22Rv1 (cell line): ENCODE measurements around the gene GTF3C2.

Experiments used
- H3K27ac ChIP-seq: fragments of 450-650 bp; 2 replicates; pipeline ENCODE4 v1.5.1; 2017
- CTCF ChIP-seq: fragments of 450-650 bp; IDR thresholded peaks from 2 replicates; pipeline ENCODE4 v1.5.1; 2017; ENCODE audit warnings: mild to moderate bottlenecking
- ZFX ChIP-seq: fragments of 450-650 bp; IDR thresholded peaks from 2 replicates; pipeline ENCODE4 v1.6.1; 2017; ENCODE audit warnings: antibody characterized with exemption, borderline replicate concordance

Gene GTF3C2

DNA sequence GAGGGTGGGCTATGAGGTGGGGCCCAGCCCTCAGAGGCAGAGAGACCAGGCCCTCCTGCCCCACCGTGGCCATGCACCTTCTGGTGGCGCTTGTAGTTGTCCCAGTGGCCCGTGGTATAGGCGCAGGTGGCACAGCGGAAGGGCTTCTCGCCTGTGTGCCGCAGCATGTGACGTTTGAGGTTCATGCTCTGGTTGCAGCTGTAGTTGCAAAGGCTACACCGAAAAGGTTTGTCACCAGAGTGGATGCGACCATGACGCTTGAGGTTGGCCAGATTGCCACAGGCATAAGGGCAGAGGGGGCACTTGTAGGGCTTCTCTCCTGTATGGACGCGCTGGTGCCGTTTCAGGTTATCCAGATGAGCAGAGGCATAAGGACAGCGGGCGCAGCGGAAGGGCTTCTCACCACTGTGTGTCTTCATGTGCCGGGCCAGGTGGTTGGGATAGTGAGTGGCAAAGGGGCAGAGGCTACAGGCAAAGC, 21.1 kb upstream of the GTF3C2 start:
- no peak for TF ChIP-seq CTCF
- no peak for TF ChIP-seq ZFX
- H3K27ac ChIP-seq, result peak overlapping the region; percentile 92

DNA sequence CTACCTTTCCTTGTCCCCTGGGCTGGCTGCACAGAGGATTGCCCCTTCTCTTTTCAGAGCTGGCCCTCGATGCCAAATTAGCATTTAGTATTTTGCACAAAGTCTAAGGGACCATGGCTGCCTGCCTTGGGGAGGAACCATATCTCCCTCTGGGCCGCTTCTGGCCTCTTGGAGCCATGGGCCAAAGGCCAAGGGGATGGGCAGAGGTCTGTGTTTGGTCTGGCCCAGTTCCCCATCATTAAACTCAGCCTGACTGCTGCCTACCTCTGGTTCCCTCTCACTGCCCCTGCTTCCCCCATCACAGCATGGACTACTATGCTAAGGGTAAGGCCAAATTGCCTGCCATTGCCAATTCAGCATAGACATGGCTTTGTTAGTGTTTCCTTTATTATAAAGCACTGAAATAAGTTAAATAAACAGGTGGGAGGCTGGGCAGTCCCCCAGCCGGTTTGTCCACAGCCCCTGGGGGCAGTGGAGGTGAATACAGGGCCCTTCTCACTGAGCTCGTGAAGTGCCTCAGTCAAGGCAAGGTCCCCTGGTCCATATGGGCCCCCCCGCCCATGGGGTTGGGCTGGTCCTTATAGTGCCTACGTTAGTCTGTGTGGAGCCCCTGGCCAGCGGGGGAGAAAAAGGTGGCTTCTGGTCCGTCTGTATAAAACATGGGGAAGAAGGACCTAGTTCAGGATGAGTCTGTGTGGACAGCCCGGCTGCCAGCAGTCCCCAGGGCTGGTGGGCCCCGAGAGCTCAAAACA, 20.5 kb upstream of the GTF3C2 start:
- TF ChIP-seq CTCF (no peak), ZFX (no peak)
- H3K27ac ChIP-seq, result peak overlapping the region; percentile 92

DNA sequence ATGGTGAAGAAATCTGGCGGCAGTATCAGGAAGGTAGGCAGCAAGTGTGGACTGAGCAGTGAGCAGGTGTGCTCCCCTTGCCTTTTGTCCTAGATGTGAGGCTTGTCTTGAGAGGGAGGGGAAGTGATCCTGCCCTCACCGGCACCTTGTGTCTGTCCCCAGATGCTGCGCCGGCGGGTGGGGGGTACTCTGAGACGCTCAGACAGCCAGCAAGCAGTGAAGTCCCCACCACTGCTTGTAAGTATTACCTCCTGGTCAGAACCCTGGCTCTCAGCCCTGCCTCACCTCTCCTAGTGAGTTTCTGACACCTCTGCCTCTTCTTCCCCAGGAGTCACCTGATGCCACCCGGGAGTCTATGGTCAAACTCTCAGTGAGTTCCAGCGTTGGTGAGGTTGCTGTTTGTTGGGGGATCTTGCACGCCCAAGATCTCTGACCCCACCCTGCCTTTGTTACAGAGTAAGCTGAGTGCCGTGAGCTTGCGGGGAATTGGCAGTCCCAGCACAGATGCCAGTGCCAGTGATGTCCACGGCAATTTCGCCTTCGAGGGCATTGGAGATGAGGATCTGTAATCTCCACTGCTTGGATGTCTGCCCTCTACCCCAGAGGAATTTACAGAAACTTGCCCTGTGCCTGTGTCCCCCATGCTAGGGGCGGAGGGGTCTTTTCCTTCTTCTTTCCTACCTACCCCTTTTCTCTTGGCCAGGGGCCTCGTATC, 19.7 kb upstream of the GTF3C2 start:
- TF ChIP-seq ZFX (no peak), CTCF (no peak)

GRCh38 chr2:27375513-27376099, 19.0 kb upstream of the GTF3C2 start:
- no peak overlapping the region for H3K27ac ChIP-seq
- TF ChIP-seq CTCF (no peak), ZFX (no peak)

More for the DNA sequence above, 19.7 kb upstream of the GTF3C2 start:
- peak overlapping the region; percentile 92 for H3K27ac ChIP-seq

GRCh38 chr2:27373567-27373966, 17.0 kb upstream of the GTF3C2 start:
- 0 out of 2 replicates have a peak overlapping the region, but pooled peaks have one; percentile 80 for H3K27ac ChIP-seq
- TF ChIP-seq CTCF (no peak), ZFX (no peak)

- TF ChIP-seq CTCF, result no peak
- TF ChIP-seq ZFX, result no peak
- H3K27ac ChIP-seq, result peak overlapping the region; percentile 80
Measured at GRCh38 chr2:27372937-27373336, 16.4 kb upstream of the GTF3C2 start.
